Prostate gland (tissue), 2 donors: ENCODE results near the gene AJAP1. TPM values are rescaled to one million over a fixed set of nuclear protein-coding genes. Genes with fewer than 3 reads are reported as not detected.

ENCODE experiments used
- DNase-seq: peaks from one replicate; pipeline ENCODE4 v3.0.0-alpha.2; 2019; ENCODE audit warnings: low spot score
- H3K27ac ChIP-seq, 2 donors: fragments of 200-600 bp; sonication (generic); 2 replicates each; pipeline ENCODE4 v1.5.1; 2017 to 2019
- H3K27me3 ChIP-seq: fragments of 200-600 bp; sonication (generic); replicated peaks from 2 replicates; pipeline ENCODE4 v1.5.1; 2019; ENCODE audit not compliant: insufficient read depth
- H3K36me3 ChIP-seq, 2 donors: fragments of 200-600 bp; sonication (generic); 1 replicate in 1 of 2; 2 replicates in 1 of 2; pipeline versions ENCODE4 v1.5.1 to v1.8.1; 2017 to 2019
- H3K4me1 ChIP-seq: fragments of 200-600 bp; sonication (generic); replicated peaks from 2 replicates; pipeline ENCODE4 v1.5.1; 2019
- H3K4me3 ChIP-seq, 2 donors: fragments of 200-600 bp; sonication (generic); 2 replicates each; pipeline ENCODE4 v1.5.1; 2017 to 2019
- H3K9me3 ChIP-seq: fragments of 200-600 bp; sonication (generic); 2 replicates; pipeline ENCODE4 v1.5.1; 2017
- CTCF ChIP-seq, 4 experiments: fragments of 200-600 bp in 2 of 4; fragments of 450-650 bp in 2 of 4; sonication (generic) in 2 of 4; IDR thresholded peaks; 1 replicate in 3 of 4; 2 replicates in 1 of 4; pipeline ENCODE4 v1.5.1; 2016 to 2019; ENCODE audit warnings: antibody characterized with exemption in 4 of 4, mild to moderate bottlenecking in 2 of 4, moderate library complexity in 2 of 4
- POLR2A ChIP-seq: fragments of 450-650 bp; IDR thresholded peaks from one replicate; pipeline ENCODE4 v1.6.1; 2016; ENCODE audit warnings: antibody characterized with exemption, mild to moderate bottlenecking
- POLR2AphosphoS5 ChIP-seq: sonication (generic); formaldehyde crosslinking; IDR thresholded peaks from one replicate; pipeline ENCODE4 v1.6.1; 2017; ENCODE audit warnings: antibody characterized with exemption
- WGBS: methylation state at CpG from one replicate; pipeline ENCODE4 v1.1.5; 2018; 5-methylcytosine and 5-hydroxymethylcytosine counted together
- intact Hi-C: fragments of 100-400 bp; cut with DNase I; formaldehyde crosslinking; loops from one replicate; pipeline ENCODE4 v1.14.2; 2022
- total RNA-seq, 2 donors: library from RNA; depleted of rRNA; stranded (reverse); fragments of >200 nt; gene quantifications; one replicate each; pipeline ENCODE4 v1.1.0, GENCODE V29; 2016

The AJAP1 gene
- total RNA-seq, 2 donors from 2014 or later, result 0.73 to 6.7 TPM

GRCh38 chr1:4696753-4697152, 42.3 kb downstream of the AJAP1 start:
- TF ChIP-seq CTCF (IDR thresholded peaks at IDR 0.05) (no peak), POLR2A (no peak), POLR2AphosphoS5 (no peak)
- Histone ChIP-seq H3K27ac (no peak overlapping the region), H3K36me3 (no peaks in the 10 kb centered on the region), H3K4me1 (no peaks in the 10 kb centered on the region), H3K4me3 (no peak overlapping the region), H3K9me3 (no peaks in the 10 kb centered on the region), H3K27me3 (peaks cover 3% of the 10 kb centered on the region)
- WGBS, result 100% methylated on average over 2 of the region's 2 CpGs
- intact Hi-C loops, result no loop called here
- no peak for DNase-seq

- H3K4me1 ChIP-seq, result no peaks in the 10 kb centered on the region
- no peaks in the 10 kb centered on the region for H3K9me3 ChIP-seq
- H3K4me3 ChIP-seq, result no peak overlapping the region
- intact Hi-C loops, result no loop called here
- H3K27ac ChIP-seq, result no peak overlapping the region
- H3K27me3 ChIP-seq, result peaks cover 3% of the 10 kb centered on the region
- 87% methylated on average over 19 of the region's 19 CpGs for WGBS
- DNase-seq, result no peak
- no peaks in the 10 kb centered on the region for H3K36me3 ChIP-seq
- TF ChIP-seq CTCF (IDR thresholded peaks at IDR 0.05) (no peak), POLR2A (no peak), POLR2AphosphoS5 (no peak)
These were observed 43.4 kb downstream of the AJAP1 start for GRCh38 chr1:4697801-4698200.

- no peak overlapping the region for H3K4me3 ChIP-seq
- no peaks in the 10 kb centered on the region for H3K4me1 ChIP-seq
- no peak for DNase-seq
- WGBS, result 85% methylated on average over 8 of the region's 8 CpGs
- no peak overlapping the region for H3K27ac ChIP-seq
- H3K9me3 ChIP-seq, result no peaks in the 10 kb centered on the region
- no peak for TF ChIP-seq POLR2AphosphoS5
- no peaks in the 10 kb centered on the region for H3K36me3 ChIP-seq
- intact Hi-C loops, result no loop called here
- peaks cover 3% of the 10 kb centered on the region for H3K27me3 ChIP-seq
These were observed 44.5 kb downstream of the AJAP1 start for GRCh38 chr1:4698911-4699310.

GRCh38 chr1:4699376-4700301, 45.2 kb downstream of the AJAP1 start:
- H3K27ac ChIP-seq, result no peak overlapping the region
- intact Hi-C loops, result no loop called here
- H3K9me3 ChIP-seq, result no peaks in the 10 kb centered on the region
- WGBS, result 65% methylated on average over 21 of the region's 21 CpGs
- no peaks in the 10 kb centered on the region for H3K4me1 ChIP-seq
- H3K27me3 ChIP-seq, result peaks cover 3% of the 10 kb centered on the region
- H3K4me3 ChIP-seq, result no peak overlapping the region
- no peaks in the 10 kb centered on the region for H3K36me3 ChIP-seq
- DNase-seq, result no peak
- TF ChIP-seq POLR2AphosphoS5 (no peak), CTCF (IDR thresholded peaks at IDR 0.05) (no peak), POLR2A (no peak)

GRCh38 chr1:4700801-4701200, 46.4 kb downstream of the AJAP1 start:
- Histone ChIP-seq H3K27ac (no peak overlapping the region), H3K4me1 (no peaks in the 10 kb centered on the region), H3K4me3 (no peak overlapping the region), H3K27me3 (peaks cover 3% of the 10 kb centered on the region), H3K36me3 (no peaks in the 10 kb centered on the region), H3K9me3 (no peaks in the 10 kb centered on the region)
- no peak for TF ChIP-seq CTCF (IDR thresholded peaks at IDR 0.05)
- intact Hi-C loops, result no loop called here
- DNase-seq, result no peak
- 35% methylated on average over 13 of the region's 13 CpGs for WGBS
